Mesenchymal stem cell (in vitro differentiated cells and primary cell): ENCODE measurements around the gene AMIGO1.

Source experiments
- DNase-seq: peaks from one replicate; pipeline ENCODE4 v3.0.0-alpha.2; 2013
- H2AFZ ChIP-seq: one replicate; pipeline ENCODE4 v1.6.1; 2013; ENCODE audit warnings: low read depth, mild to moderate bottlenecking, control low read depth, inconsistent platforms, low read length, moderate library complexity
- H2AK5ac ChIP-seq: 2 replicates; pipeline ENCODE4 v1.6.1; 2013; ENCODE audit warnings: low read length, moderate library complexity, mild to moderate bottlenecking, inconsistent platforms; ENCODE audit not compliant: severe bottlenecking
- H2BK120ac ChIP-seq: one replicate; pipeline ENCODE4 v1.6.1; 2013; ENCODE audit warnings: low read depth, mild to moderate bottlenecking, inconsistent platforms, low read length, moderate library complexity
- H2BK12ac ChIP-seq, 2 experiments: one replicate each; pipeline ENCODE4 v1.6.1; 2013; ENCODE audit warnings: inconsistent platforms in 2 of 2, low read length in 2 of 2, mild to moderate bottlenecking in 2 of 2, moderate library complexity in 2 of 2, control low read depth in 1 of 2
- H2BK15ac ChIP-seq: one replicate; pipeline ENCODE4 v1.6.1; 2013; ENCODE audit warnings: mild to moderate bottlenecking, low read depth, inconsistent platforms; ENCODE audit not compliant: poor library complexity, severe bottlenecking
- H2BK5ac ChIP-seq: 2 replicates; pipeline ENCODE4 v1.6.1; 2013; ENCODE audit warnings: low read depth, mild to moderate bottlenecking, low read length, control low read depth, inconsistent platforms; ENCODE audit not compliant: poor library complexity, severe bottlenecking
- H3K14ac ChIP-seq, 2 experiments: one replicate each; pipeline ENCODE4 v1.6.1; 2013; ENCODE audit warnings: inconsistent platforms in 2 of 2, low read length in 2 of 2, control low read depth in 1 of 2, mild to moderate bottlenecking in 1 of 2, moderate library complexity in 1 of 2
- H3K18ac ChIP-seq, 2 experiments: one replicate each; pipeline ENCODE4 v1.6.1; 2013; ENCODE audit warnings: inconsistent platforms in 2 of 2, low read length in 2 of 2, control low read depth in 1 of 2, low read depth in 1 of 2, mild to moderate bottlenecking in 1 of 2
- H3K23ac ChIP-seq, 2 experiments: one replicate each; pipeline ENCODE4 v1.6.1; 2013; ENCODE audit warnings: inconsistent platforms in 2 of 2, low read length in 2 of 2, mild to moderate bottlenecking in 2 of 2, moderate library complexity in 2 of 2, control low read depth in 1 of 2
- H3K27ac ChIP-seq: 2 replicates; pipeline ENCODE4 v1.5.1; 2013; ENCODE audit warnings: mild to moderate bottlenecking, moderate library complexity, low read length, control low read depth, inconsistent platforms; ENCODE audit not compliant: poor library complexity, severe bottlenecking
- H3K27me3 ChIP-seq, 2 experiments: 2 replicates each; pipeline versions ENCODE4 v1.6.1 to v1.7.0; 2013; ENCODE audit warnings: low read length in 2 of 2, mild to moderate bottlenecking in 2 of 2, moderate library complexity in 2 of 2, control low read depth in 1 of 2, inconsistent platforms in 1 of 2; ENCODE audit not compliant: control insufficient read depth in 1 of 2, insufficient read depth in 1 of 2
- H3K36me3 ChIP-seq, 2 experiments: 2 replicates each; pipeline versions ENCODE4 v1.6.1 to v1.7.0; 2013; ENCODE audit warnings: low read length in 2 of 2, control low read depth in 1 of 2, inconsistent platforms in 1 of 2, low read depth in 1 of 2, mild to moderate bottlenecking in 1 of 2; ENCODE audit not compliant: insufficient read depth in 2 of 2, control insufficient read depth in 1 of 2
- H3K4ac ChIP-seq, 2 experiments: one replicate each; pipeline ENCODE4 v1.6.1; 2013; ENCODE audit warnings: inconsistent platforms in 2 of 2, low read length in 2 of 2, mild to moderate bottlenecking in 2 of 2, moderate library complexity in 2 of 2, control low read depth in 1 of 2, low read depth in 1 of 2
- H3K4me1 ChIP-seq: 2 replicates; pipeline ENCODE4 v1.6.1; 2013; ENCODE audit warnings: low read depth, low read length, control low read depth; ENCODE audit not compliant: control insufficient read depth, insufficient read depth
- H3K4me2 ChIP-seq: 2 replicates; pipeline ENCODE4 v1.6.1; 2013; ENCODE audit warnings: low read length, mild to moderate bottlenecking, inconsistent platforms; ENCODE audit not compliant: poor library complexity, severe bottlenecking
- H3K4me3 ChIP-seq, 2 experiments: 2 replicates each; pipeline versions ENCODE4 v1.5.1 to v1.7.0; 2013; ENCODE audit warnings: low read length in 2 of 2, mild to moderate bottlenecking in 2 of 2, control low read depth in 1 of 2, low read depth in 1 of 2; ENCODE audit not compliant: insufficient read depth in 1 of 2
- H3K79me1 ChIP-seq: replicated peaks from 2 replicates; pipeline ENCODE4 v1.6.1; 2013; ENCODE audit warnings: mild to moderate bottlenecking, control low read depth, low read length, inconsistent platforms; ENCODE audit not compliant: poor library complexity, severe bottlenecking
- H3K9ac ChIP-seq: 2 replicates; pipeline ENCODE4 v1.7.0; 2013; ENCODE audit warnings: mild to moderate bottlenecking, low read length, moderate library complexity
- H3K9me3 ChIP-seq: 2 replicates; pipeline ENCODE4 v1.7.0; 2013; ENCODE audit warnings: mild to moderate bottlenecking, low read length; ENCODE audit not compliant: control insufficient read depth
- H4K8ac ChIP-seq: one replicate; pipeline ENCODE4 v1.6.1; 2013; ENCODE audit warnings: inconsistent platforms, mild to moderate bottlenecking, low read length, moderate library complexity
- H4K91ac ChIP-seq: one replicate; pipeline ENCODE4 v1.6.1; 2013; ENCODE audit warnings: mild to moderate bottlenecking, low read length, inconsistent platforms
- WGBS: methylation state at CpG from one replicate; pipeline ENCODE4 v1.1.7; 2013; ENCODE audit warnings: mixed read lengths; 5-methylcytosine and 5-hydroxymethylcytosine counted together

AMIGO1 gene

GRCh38 chr1:109488201-109488600 lies 21.3 kb downstream of the AMIGO1 start:
- Histone ChIP-seq H3K9me3 (no peaks in the 10 kb centered on the region), H2AFZ (no peak overlapping the region), H3K4ac (no peak overlapping the region), H4K8ac (no peak overlapping the region), H3K4me3 (no peak overlapping the region), H3K27ac (no peak overlapping the region), H3K9ac (no peak overlapping the region), H2BK15ac (no peak overlapping the region), H3K4me1 (peaks cover 17% of the 10 kb centered on the region), H2AK5ac (no peak overlapping the region), H3K18ac (no peak overlapping the region), H3K23ac (no peak overlapping the region), H2BK5ac (no peak overlapping the region), H3K27me3 (no peaks in the 10 kb centered on the region), H2BK120ac (no peak overlapping the region), H3K36me3 (peaks cover 57 to 61% of the 10 kb centered on the region in 2 experiments), H3K14ac (no peak overlapping the region), H4K91ac (no peak overlapping the region), H3K4me2 (no peak overlapping the region), H3K79me1 (peaks cover 15% of the 10 kb centered on the region), H2BK12ac (no peak overlapping the region)
- DNase-seq, result no peak
- 81% methylated on average over 5 of the region's 5 CpGs for WGBS

GRCh38 chr1:109487261-109487660 lies 22.3 kb downstream of the AMIGO1 start:
- Histone ChIP-seq H2AFZ (no peak overlapping the region), H3K9ac (no peak overlapping the region), H3K27me3 (peaks cover 0 to 7% of the 10 kb centered on the region in 2 experiments), H3K18ac (no peak overlapping the region), H2AK5ac (no peak overlapping the region), H3K23ac (no peak overlapping the region), H2BK15ac (no peak overlapping the region), H3K14ac (no peak overlapping the region), H3K4me1 (peaks cover 20% of the 10 kb centered on the region), H4K8ac (no peak overlapping the region), H3K36me3 (peaks cover 56 to 61% of the 10 kb centered on the region in 2 experiments), H3K9me3 (no peaks in the 10 kb centered on the region), H2BK12ac (no peak overlapping the region), H2BK120ac (no peak overlapping the region), H3K27ac (no peak overlapping the region), H3K4ac (no peak overlapping the region), H3K4me2 (no peak overlapping the region), H3K79me1 (peaks cover 15% of the 10 kb centered on the region), H4K91ac (no peak overlapping the region), H2BK5ac (no peak overlapping the region), H3K4me3 (no peak overlapping the region)
- 81% methylated on average over 5 of the region's 5 CpGs for WGBS
- no peak for DNase-seq

GRCh38 chr1:109485001-109485400 lies 24.5 kb downstream of the AMIGO1 start:
- Histone ChIP-seq H3K9me3 (no peaks in the 10 kb centered on the region), H2AK5ac (no peak overlapping the region), H3K14ac (no peak overlapping the region), H3K23ac (no peak overlapping the region), H3K9ac (peak overlapping the region; percentile 91), H2AFZ (no peak overlapping the region), H3K4me2 (peak overlapping the region; percentile 87), H3K4me3 (peak overlapping the region in 1 of 2 experiments; percentile 89), H2BK15ac (no peak overlapping the region), H3K18ac (no peak overlapping the region), H4K91ac (no peak overlapping the region), H3K4ac (no peak overlapping the region), H2BK12ac (no peak overlapping the region), H3K27me3 (peaks cover 0 to 30% of the 10 kb centered on the region in 2 experiments), H3K4me1 (peaks cover 16% of the 10 kb centered on the region), H2BK120ac (no peak overlapping the region), H3K36me3 (peaks cover 37 to 54% of the 10 kb centered on the region in 2 experiments), H4K8ac (no peak overlapping the region), H2BK5ac (no peak overlapping the region), H3K27ac (no peak overlapping the region), H3K79me1 (peaks cover 15% of the 10 kb centered on the region)
- 17% methylated on average over 3 of the region's 3 CpGs for WGBS
- DNase-seq, result no peak

- H2AK5ac ChIP-seq, result no peak overlapping the region
- peak overlapping the region; percentile 91 for H3K9ac ChIP-seq
- no peak overlapping the region for H2BK15ac ChIP-seq
- H3K27me3 ChIP-seq, result peaks cover 0 to 34% of the 10 kb centered on the region in 2 experiments
- no peaks in the 10 kb centered on the region for H3K9me3 ChIP-seq
- peak overlapping the region; percentile 87 for H3K4me2 ChIP-seq
- H3K4ac ChIP-seq, result peak overlapping the region in 1 of 2 experiments; percentile 74
- peaks cover 32 to 54% of the 10 kb centered on the region in 2 experiments for H3K36me3 ChIP-seq
- no peak overlapping the region for H2BK5ac ChIP-seq
- no peak overlapping the region for H2BK120ac ChIP-seq
- peak overlapping the region in 1 of 2 experiments; percentile 98 for H3K14ac ChIP-seq
- H3K23ac ChIP-seq, result peak overlapping the region in 1 of 2 experiments; percentile 54
- H2BK12ac ChIP-seq, result peak overlapping the region in 1 of 2 experiments; percentile 89
- WGBS, result 10% methylated on average over 13 of the region's 15 CpGs
- peak overlapping the region; percentile 93 for H4K8ac ChIP-seq
- peak overlapping the region; percentile 75 to 89 for H3K4me3 ChIP-seq
- peak overlapping the region; percentile 49 for H2AFZ ChIP-seq
- DNase-seq, result no peak
- no peak overlapping the region for H3K27ac ChIP-seq
- H3K18ac ChIP-seq, result peak overlapping the region in 1 of 2 experiments; percentile 96
- peaks cover 15% of the 10 kb centered on the region for H3K79me1 ChIP-seq
- H4K91ac ChIP-seq, result peak overlapping the region; percentile 2
- peaks cover 16% of the 10 kb centered on the region for H3K4me1 ChIP-seq
Measured at GRCh38 chr1:109484519-109484975, 25.0 kb downstream of the AMIGO1 start.
